ENCODE measurements around the gene GRB14. TPM values are rescaled to one million over a fixed set of nuclear protein-coding genes. Genes with fewer than 3 reads are reported as not detected.
A peak's percentile ranks its signal among the peaks of the same experiment; 100 is the strongest.

Gene GRB14
- total RNA-seq, 1 donor = 6.9 TPM

GRCh38 chr2:164620457-164620856 lies 825 bp downstream of the GRB14 start:
- no peak for TF ChIP-seq CTCF (IDR thresholded peaks at IDR 0.05; ENCODE audit: insufficient read depth, low read length)
- peak overlapping the region; percentile 76 for H3K4me3 ChIP-seq (ENCODE audit: low read depth, low read length)
- DNase-seq (ENCODE audit: low read depth) = peak; percentile 21

- H3K4me3 ChIP-seq (ENCODE audit: low read depth, low read length) = no peak overlapping the region
- TF ChIP-seq CTCF (IDR thresholded peaks at IDR 0.05; ENCODE audit: insufficient read depth, low read length) = no peak
- DNase-seq (ENCODE audit: low read depth) = peak; percentile 51
Measured at GRCh38 chr2:164617466-164617865, 3.8 kb downstream of the GRB14 start.

- no peak for DNase-seq (ENCODE audit: low read depth)
- no peak for TF ChIP-seq CTCF (IDR thresholded peaks at IDR 0.05; ENCODE audit: insufficient read depth, low read length)
- H3K4me3 ChIP-seq (ENCODE audit: low read depth, low read length) = no peak overlapping the region
Measured at GRCh38 chr2:164613321-164613982, 7.8 kb downstream of the GRB14 start.

- TF ChIP-seq CTCF (IDR thresholded peaks at IDR 0.05; ENCODE audit: insufficient read depth, low read length) = no peak
- no peak for DNase-seq (ENCODE audit: low read depth)
- H3K4me3 ChIP-seq (ENCODE audit: low read depth, low read length) = no peak overlapping the region
Measured at GRCh38 chr2:164609790-164610189, 11.5 kb downstream of the GRB14 start.

GRCh38 chr2:164606557-164606956 lies 14.7 kb downstream of the GRB14 start:
- no peak overlapping the region for H3K4me3 ChIP-seq (ENCODE audit: low read depth, low read length)
- DNase-seq (ENCODE audit: low read depth) = peak; percentile 73
- TF ChIP-seq CTCF (IDR thresholded peaks at IDR 0.05; ENCODE audit: insufficient read depth, low read length) = no peak

- H3K4me3 ChIP-seq (ENCODE audit: low read depth, low read length) = no peak overlapping the region
- DNase-seq (ENCODE audit: low read depth) = no peak
- no peak for TF ChIP-seq CTCF (IDR thresholded peaks at IDR 0.05; ENCODE audit: insufficient read depth, low read length)
Measured at GRCh38 chr2:164605295-164605694, 16.0 kb downstream of the GRB14 start.

DNA sequence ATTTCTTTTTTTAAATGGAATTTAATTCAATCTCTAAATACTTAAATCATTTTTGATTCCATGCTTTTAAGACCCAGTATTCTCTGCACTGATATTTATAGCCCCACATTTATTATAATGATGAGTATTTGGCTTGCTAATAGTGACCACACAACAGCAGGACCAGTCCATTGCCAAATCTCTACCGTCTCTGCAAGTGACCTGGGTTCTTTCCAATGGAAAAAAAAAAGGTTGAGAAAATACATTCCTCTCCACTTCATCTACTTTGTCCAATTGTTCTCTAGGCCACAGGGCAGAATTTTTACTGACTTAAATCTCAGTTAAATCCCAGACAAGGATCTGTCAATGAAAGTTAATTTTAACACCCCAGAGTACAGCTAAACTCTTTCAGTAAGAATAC lies 20.5 kb downstream of the GRB14 start:
- peak; percentile 69 for DNase-seq (ENCODE audit: low read depth)
- H3K4me3 ChIP-seq (ENCODE audit: low read depth, low read length) = no peak overlapping the region
- no peak for TF ChIP-seq CTCF (IDR thresholded peaks at IDR 0.05; ENCODE audit: insufficient read depth, low read length)
